RKO (cell line): Measurements from ENCODE around the gene GUCY2D.
"Not testable (repeated sequence)": the region's sequence is repeated elsewhere in the genome, so short reads cannot be mapped to it uniquely, and the experiment has no call there.

Experiments
- DNase-seq: peaks from one replicate; pipeline ENCODE4 v3.0.0-alpha.2; 2016; ENCODE audit warnings: low spot score

The GUCY2D gene

GRCh38 chr17:8018436-8018835 is 16.0 kb downstream of the GUCY2D start:
- DNase-seq: no peak

DNA sequence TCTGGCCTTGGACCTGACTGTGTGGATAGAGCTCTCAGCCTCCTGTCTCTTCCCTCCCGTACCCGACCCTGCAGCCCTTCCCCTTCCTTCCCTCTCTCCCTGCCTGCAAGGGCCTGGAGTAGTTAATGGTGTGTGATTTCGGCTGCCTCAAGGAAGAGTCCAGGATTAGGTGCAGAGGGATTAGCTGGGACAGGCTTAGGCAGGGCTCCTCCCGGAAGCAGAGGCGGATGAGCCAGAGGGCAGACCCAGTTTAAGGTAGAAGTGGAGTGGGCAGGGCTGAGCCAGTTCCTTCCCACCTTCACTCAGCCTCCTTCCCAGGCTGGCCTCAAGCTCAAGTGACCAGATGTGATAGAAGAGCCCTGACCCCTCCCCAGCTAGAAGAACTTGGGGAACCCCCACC is 16.8 kb downstream of the GUCY2D start:
- no peak for DNase-seq

GRCh38 chr17:8019665-8020650 is 17.5 kb downstream of the GUCY2D start:
- DNase-seq: no peak

DNA sequence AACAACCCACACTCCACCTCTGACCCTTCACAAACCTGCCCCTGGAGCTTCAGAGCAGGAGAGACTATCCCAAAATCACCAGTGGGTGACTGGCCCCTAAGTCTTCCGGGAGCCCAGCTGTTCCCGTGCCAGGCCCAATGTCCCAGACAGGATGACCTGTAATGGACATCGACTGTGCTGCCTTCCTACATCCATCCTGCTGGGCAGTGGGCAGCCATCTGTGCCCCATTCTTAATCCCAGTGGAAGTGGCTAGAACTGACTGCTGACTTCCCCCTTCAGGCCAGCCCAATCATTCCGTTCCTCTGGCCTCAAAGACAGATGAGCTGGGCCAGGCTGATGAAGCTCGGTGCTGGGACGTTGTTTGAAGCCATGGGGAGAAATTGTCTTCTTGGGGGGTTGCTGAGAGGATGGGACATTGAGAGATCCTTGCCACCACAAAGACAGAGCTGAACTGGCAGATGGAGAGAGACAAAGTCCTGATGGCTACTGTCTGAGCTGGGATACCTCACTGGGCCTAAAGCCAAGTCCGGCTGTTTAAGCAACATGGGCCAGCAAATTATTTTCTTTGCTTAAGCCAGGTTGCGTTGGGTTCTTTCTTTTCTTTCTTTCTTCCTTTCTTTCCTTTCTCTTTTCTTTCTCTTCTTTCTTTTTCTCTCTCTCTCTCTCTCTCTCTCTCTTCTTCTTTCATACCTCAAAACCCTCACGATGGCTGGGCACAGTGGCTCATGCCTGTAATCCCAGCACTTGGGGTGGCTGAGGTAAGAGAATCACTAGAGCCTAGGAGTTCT is 18.6 kb downstream of the GUCY2D start:
- no peak for DNase-seq

DNA sequence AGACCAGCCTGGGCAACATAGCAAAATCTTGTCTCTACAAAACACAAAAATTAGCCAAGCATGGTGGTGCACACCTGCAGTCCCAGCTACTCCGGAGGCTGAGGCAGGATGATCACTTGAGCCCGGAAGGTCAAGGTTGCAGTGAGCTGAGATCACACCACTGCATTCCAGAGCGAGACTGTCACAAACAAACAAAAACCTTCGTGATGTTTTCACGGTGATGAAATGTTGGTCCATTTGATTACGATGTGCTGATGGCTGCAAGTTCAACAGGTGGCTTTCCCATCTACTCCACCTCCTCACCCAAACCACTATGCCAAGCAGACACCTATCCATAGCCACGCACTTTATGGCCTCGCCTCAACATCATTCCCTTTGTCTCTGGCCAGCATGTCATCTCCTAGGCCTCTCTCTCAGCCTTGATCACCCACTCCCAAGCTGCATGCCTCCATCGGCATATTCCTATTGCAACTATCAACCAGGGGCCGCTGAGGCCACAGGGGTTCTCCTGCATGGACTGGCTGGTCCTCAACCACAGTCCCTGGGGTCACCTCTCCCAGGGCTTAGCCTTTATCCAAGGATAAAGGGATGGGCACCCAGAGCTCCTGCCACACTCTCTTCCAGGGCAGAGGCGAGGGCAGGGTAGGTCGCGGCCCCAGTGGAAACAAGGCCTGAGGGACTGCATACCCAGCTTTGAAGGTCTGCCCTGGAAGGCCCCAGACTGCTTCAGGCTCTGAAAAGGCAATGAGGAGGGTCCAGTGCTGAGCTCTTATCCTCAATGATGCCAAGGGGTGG is 19.3 kb downstream of the GUCY2D start:
- DNase-seq: no peak

DNA sequence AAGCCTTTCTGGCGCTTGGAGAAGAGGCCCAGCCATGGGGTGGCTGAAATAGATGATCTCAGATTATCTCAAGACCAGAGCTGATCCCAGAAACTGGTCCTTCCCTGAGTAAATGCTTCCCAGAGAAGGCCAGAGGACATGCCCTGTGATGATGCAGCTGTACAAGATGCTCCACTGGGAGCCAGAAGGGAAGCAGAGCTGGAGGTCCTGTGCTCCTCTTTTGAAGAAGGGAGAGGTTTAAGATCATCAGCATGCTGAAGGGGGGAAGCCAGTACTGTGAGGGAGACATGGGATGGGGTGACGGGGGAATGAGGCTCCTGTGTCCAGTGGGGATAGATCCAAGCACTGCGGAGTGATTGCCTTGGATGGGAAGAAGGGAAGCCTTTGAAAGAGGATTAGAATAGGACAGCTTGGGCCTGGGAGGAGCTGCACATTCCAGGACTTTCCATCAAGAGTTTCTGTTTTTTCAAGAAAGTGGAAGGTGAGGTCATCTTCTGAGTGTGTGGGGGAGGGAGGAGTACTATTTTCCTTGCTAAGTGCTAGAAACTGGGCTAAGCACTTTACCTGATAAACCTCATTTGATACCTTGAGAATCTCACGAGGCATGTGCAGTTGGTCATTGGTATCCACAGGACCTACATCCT is 20.1 kb downstream of the GUCY2D start:
- no peak for DNase-seq

GRCh38 chr17:8024161-8024560 is 21.7 kb downstream of the GUCY2D start:
- DNase-seq: not testable (repeated sequence)

DNA sequence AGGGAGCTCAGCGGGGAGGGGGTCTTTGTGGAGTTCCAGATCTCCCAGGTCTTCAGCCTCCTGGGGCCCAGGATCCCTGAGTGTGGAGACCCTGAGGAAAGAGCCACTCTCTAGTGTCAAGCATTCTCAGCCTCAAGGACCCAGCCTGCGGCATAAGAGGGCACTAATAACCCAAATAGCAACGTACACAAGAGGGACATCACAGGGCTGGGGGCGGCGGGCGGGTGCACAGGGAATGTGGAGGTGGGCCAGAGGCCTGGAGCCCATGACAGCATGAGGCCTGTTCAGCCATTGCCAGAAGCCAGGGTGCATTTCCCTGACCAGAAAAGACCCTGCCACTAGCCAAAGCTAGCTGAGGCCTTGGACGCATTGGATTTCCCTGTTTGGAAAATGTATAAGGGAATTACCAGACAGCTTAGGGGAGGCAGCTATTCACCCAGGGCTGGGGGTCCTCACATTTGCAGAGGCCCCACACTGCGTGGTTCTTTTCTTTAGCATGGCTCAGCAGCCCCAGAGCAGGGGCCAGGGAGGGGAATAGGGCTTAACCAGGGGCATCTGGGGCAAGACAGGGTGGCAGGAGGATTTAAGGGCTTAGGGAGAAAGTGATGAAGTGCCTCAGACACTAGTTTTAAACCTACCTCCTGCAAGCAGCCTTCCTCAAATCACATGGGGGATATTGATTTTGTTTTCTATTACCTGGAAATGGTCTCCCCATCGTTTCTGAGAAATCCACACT is 22.9 kb downstream of the GUCY2D start:
- no peak for DNase-seq

- no peak for DNase-seq
Measured at GRCh38 chr17:8029121-8029520, 26.7 kb downstream of the GUCY2D start.

DNA sequence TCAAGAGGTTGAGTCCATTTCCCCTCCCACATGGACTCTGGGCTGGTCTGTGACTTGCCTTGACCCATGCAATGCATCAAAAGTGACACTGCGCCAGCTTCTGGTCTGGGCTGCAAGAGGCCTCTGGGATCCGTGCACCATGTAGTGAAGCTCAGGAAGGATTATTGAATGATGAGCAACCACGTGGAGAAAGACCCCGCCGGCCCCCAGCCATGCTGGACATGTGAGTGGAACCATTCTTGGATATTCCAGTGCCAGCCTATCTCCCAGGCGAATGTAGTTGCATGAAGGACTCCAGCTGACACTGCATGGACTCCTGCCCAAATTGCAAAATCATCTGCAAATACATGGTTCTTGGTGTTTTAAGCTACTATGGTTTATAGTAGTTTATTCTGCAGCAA is 28.8 kb downstream of the GUCY2D start:
- DNase-seq: no peak

DNA sequence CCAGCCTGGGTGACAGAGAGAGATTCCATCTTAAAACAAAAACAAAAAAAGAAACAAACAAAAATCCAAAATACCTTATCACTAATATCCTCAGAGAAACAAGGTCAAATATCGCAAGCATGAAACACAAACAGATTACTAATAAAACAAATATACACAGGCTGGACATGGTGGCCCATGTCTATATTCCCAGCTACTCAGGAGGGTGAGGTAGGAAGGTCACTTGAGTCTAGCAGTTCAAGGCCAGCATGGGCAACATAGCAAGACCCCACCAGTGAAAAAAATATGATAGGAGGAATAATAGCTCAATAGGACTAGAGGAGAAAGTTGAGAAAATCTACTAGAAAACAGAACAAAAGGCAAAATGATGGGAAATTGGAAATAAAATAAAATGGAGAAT is 29.5 kb downstream of the GUCY2D start:
- DNase-seq: no peak

GRCh38 chr17:8032442-8032841 is 30.0 kb downstream of the GUCY2D start:
- no peak for DNase-seq

DNA sequence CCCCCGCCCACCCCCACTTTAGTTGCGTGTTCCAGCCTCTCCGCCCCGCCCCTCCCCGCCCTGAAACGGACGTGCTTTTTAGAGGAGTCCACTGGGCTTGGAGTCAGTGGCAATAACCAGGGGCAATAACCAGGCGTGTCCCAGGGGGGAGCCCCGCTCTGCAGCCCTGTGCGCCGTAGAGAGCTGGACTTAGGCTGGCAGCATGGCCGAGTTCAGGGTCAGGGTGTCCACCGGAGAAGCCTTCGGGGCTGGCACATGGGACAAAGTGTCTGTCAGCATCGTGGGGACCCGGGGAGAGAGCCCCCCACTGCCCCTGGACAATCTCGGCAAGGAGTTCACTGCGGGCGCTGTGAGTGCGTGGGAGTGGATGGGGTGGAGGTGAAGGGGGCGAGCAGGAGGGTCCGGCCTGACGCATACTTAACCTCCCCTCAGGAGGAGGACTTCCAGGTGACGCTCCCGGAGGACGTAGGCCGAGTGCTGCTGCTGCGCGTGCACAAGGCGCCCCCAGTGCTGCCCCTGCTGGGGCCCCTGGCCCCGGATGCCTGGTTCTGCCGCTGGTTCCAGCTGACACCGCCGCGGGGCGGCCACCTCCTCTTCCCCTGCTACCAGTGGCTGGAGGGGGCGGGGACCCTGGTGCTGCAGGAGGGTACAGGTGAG is 36.7 kb downstream of the GUCY2D start, which contains the start of gene ALOX15B:
Gene ALOX15B, plus strand, starts transcription at position 106 of the 657 bp plus-strand sequence. Its CDS starts 97 bp downstream, at position 203.
- DNase-seq: no peak

- DNase-seq: no peak
Measured at GRCh38 chr17:8039611-8040168, 37.3 kb downstream of the GUCY2D start.

DNA sequence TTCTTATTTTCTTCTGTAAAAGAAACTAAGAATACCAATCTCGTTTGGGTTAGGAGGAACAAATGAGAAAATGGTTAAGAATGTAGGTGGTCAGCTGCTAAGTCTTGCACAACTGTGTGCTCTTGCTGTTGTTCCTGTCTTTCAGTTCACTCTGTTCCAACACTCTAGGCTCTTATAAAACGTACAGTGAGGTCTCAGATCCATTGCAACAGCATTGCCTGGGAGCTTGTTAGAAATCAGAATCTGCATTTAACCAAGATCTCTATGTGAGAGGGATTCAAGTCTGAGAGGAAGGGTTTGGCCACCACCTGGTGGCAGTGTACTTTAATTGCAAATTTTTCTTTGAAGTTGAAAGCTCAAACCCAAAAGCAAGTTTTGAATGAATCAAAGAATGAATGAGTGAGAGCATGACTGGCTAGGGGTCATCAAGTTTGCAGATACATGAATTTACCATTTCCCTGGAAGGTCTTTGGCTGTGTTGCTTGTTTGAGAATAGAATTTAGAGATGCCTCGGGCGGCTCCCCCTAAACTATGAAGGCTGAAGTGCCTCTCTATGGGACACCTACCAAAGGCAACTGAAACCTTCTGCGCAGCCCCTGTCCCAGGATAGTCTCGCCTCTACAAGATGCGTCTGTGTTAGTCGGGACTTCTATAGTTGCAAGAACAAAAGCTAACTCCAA is 39.0 kb downstream of the GUCY2D start:
- DNase-seq: peak; percentile 77

DNA sequence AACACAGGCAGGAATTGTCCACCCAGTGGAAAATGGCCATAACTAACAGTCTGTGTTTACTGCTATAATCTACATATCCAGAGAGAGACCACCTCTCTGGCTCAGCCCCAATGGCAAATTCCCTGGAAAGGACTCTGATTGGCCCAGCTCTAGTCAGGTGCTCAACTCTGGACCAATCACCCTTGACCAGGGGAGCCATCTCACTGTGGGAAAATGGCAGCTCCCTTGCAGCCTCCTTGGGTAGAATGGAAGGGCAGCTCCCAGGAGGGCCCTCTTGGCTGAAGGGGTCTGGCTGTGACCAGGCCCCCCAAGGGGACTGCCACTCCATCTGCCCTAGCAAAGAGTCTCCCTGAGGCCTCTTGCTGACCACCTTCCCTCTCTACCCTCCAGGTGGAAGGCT is 39.6 kb downstream of the GUCY2D start:
- DNase-seq: no peak

DNA sequence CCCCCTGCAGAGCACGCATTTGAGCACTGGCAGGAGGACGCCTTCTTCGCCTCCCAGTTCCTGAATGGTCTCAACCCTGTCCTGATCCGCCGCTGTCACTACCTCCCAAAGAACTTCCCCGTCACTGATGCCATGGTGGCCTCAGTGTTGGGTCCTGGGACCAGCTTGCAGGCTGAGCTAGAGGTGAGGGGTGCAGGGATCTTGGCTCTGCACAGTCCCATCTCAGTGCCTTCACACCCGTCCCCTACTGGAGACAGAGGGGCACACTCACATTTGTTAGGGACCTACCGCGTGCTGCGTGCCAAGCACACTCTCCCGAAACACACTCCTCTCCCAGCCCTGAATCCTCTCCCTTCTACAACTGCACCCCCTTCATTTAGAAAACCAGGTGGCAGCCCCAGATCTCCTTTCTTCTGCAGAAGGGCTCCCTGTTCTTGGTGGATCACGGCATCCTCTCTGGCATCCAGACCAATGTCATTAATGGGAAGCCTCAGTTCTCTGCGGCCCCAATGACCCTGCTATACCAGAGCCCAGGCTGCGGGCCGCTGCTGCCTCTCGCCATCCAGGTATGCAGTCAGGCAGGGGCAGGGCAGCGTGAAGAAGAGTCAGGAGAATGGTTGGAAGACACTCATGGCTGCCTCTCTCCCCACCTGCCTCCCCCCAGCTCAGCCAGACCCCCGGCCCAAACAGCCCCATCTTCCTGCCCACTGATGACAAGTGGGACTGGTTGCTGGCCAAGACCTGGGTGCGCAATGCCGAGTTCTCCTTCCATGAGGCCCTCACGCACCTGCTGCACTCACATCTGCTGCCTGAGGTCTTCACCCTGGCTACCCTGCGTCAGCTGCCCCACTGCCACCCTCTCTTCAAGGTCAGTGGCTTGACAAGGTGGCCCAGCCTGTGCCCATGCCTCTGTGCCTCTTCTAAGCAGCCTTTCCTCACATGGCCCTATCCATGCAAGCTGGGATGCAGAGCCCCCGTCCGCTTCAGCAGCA is 42.7 kb downstream of the GUCY2D start:
- DNase-seq: no peak

DNA sequence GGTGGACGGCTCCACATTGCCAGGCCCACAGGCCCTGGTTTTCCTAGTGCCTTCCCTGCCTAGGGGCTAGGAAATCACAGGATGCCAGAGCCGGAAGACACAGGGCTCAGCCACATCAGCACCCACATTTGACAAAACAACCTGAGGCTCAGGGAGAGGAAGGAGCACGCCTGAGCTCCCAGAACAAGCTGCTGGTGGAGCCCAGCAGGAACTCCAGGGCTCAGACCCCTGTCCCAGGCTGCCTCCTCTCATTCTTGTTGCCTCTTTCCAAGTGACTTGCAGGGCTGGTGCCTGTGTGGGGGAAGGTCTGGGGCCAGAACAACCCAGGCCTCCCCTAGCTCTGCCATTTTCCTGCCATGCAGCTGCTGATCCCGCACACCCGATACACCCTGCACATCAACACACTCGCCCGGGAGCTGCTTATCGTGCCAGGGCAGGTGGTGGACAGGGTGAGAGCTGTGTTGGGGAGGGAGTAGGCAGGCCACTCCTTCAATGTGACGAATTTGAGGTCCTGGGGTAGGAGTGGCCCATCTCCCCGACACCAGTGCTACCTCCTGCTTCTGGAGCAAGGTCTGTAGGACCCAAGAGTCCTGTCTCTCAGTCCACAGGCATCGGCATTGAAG is 44.0 kb downstream of the GUCY2D start:
- no peak for DNase-seq
